PC-3 (cell line): ENCODE measurements around the gene FAM72A. TPM values are rescaled to one million over a fixed set of nuclear protein-coding genes. Genes with fewer than 3 reads are reported as not detected.

Experiments used
- ATAC-seq: fragments of 200-7000 bp; cut with Tn5 transposase; 2 replicates; pipeline ENCODE4 v1.9.1; 2020; ENCODE audit warnings: mild to moderate bottlenecking, moderate library complexity
- BruUV-seq: library from RNA; stranded (reverse); fragments of 400-500 nt; replicated peaks from 2 replicates; lab custom pipeline; 2021; lab: Mats Ljungman, UMichigan
- CTCF ChIA-PET: fragments of 300-600 bp; sonication (Branson Sonifier 250); formaldehyde crosslinking; loops from one replicate; lab custom pipeline; 2022; ENCODE audit warnings: antibody characterized with exemption; lab: Charles Lee
- POLR2A ChIA-PET: fragments of 300-600 bp; sonication (Branson Sonifier 250); formaldehyde crosslinking; loops from one replicate; lab custom pipeline; 2022; ENCODE audit warnings: antibody characterized with exemption; ENCODE audit not compliant: unreplicated experiment; lab: Charles Lee
- DNase-seq: peaks from one replicate; pipeline ENCODE4 v3.0.0-alpha.2; 2015
- H2AFZ ChIP-seq: fragments of 300-600 bp; sonication (generic); 2 replicates; pipeline ENCODE4 v1.6.0; 2016; ENCODE audit warnings: antibody characterized with exemption, low read length
- H3F3A ChIP-seq: fragments of 300-600 bp; sonication (generic); one replicate; pipeline ENCODE4 v1.6.0; 2017; ENCODE audit warnings: antibody characterized with exemption, low read length, control low read depth, mild to moderate bottlenecking; ENCODE audit not compliant: unreplicated experiment
- H3K27ac ChIP-seq: fragments of 300-600 bp; sonication (generic); 2 replicates; pipeline ENCODE4 v1.5.1; 2016; ENCODE audit warnings: mild to moderate bottlenecking, low read length
- H3K27me3 ChIP-seq: fragments of 300-600 bp; sonication (generic); 2 replicates; pipeline ENCODE4 v1.6.1; 2016; ENCODE audit warnings: low read length, mixed read lengths
- H3K36me3 ChIP-seq: fragments of 300-600 bp; sonication (generic); 2 replicates; pipeline ENCODE4 v1.6.1; 2016; ENCODE audit warnings: low read depth, mixed run types, low read length, mixed read lengths
- H3K4me1 ChIP-seq: fragments of 300-600 bp; sonication (generic); 2 replicates; pipeline ENCODE4 v1.5.1; 2016; ENCODE audit warnings: low read length; ENCODE audit not compliant: insufficient read depth
- H3K4me2 ChIP-seq: fragments of 300-600 bp; sonication (generic); 2 replicates; pipeline ENCODE4 v1.6.0; 2016; ENCODE audit warnings: low read length
- H3K4me3 ChIP-seq: fragments of 300-600 bp; sonication (generic); 2 replicates; pipeline ENCODE4 v1.5.1; 2016; ENCODE audit warnings: mild to moderate bottlenecking, low read length, mixed read lengths
- H3K79me2 ChIP-seq: fragments of 300-600 bp; sonication (generic); 2 replicates; pipeline ENCODE4 v1.6.1; 2017; ENCODE audit warnings: low read length, mixed read lengths
- H3K9ac ChIP-seq: fragments of 300-600 bp; sonication (generic); 2 replicates; pipeline ENCODE4 v1.6.0; 2016; ENCODE audit warnings: mild to moderate bottlenecking, low read length
- H3K9me2 ChIP-seq: fragments of 300-600 bp; sonication (generic); replicated peaks from 2 replicates; pipeline ENCODE4 v1.6.1; 2016; ENCODE audit warnings: mixed run types, low read length, mixed read lengths
- H3K9me3 ChIP-seq: fragments of 300-600 bp; sonication (generic); 2 replicates; pipeline ENCODE4 v1.6.1; 2016; ENCODE audit warnings: low read length, mixed read lengths
- H4K20me1 ChIP-seq: fragments of 300-600 bp; sonication (generic); 2 replicates; pipeline ENCODE4 v1.6.1; 2016; ENCODE audit warnings: low read length, mixed read lengths
- EZH2 ChIP-seq: fragments of 300-600 bp; sonication (generic); IDR thresholded peaks from one replicate; pipeline ENCODE4 v1.6.1; 2017; ENCODE audit warnings: antibody characterized with exemption, mild to moderate bottlenecking, low read length; ENCODE audit not compliant: unreplicated experiment
- EZH2phosphoT487 ChIP-seq: fragments of 300-600 bp; sonication (generic); IDR thresholded peaks from 2 replicates; pipeline ENCODE4 v1.6.1; 2018; ENCODE audit warnings: mild to moderate bottlenecking, antibody characterized with exemption, low read length, borderline replicate concordance
- intact Hi-C: fragments of 100-400 bp; cut with micrococcal nuclease; formaldehyde crosslinking; loops from 2 replicates; pipeline ENCODE4 v1.9.0; 2023
- total RNA-seq: library from RNA; depleted of rRNA; stranded (reverse); fragments of >200 nt; gene quantifications from 2 replicates; pipeline ENCODE4 v1.2.3, GENCODE V29; 2014; rRNA removed
- TF ChIP-seq, protein P1 (sequence below): fragments of 300-600 bp; sonication (generic); conservative IDR thresholded peaks from 2 replicates; pipeline ENCODE4 v1.5.1; 2017; ENCODE audit warnings: antibody characterized with exemption, low read depth, mild to moderate bottlenecking, low read length

FAM72A gene
- total RNA-seq, 1 experiment from 2014 or later, result 20.2 TPM

DNA sequence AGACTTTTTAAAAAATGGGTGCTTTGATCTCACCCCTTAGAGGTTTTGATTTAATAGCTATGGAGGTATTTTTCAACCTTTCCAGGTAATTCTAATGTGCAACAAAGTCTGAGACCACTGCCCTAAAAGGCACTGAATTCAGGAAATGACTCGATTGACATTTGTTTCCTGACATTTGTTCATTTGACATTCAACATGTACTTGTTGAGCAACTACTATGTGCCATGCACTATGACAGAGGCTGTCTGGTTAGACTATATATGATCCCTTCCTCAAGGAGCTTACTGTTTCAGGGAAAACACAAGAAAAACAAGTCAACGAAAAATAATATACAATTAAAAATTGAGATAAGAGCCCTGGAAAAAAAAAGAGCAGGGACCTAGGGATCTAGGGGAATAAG, 59.9 kb downstream of the FAM72A start:
- Histone ChIP-seq H4K20me1 (no peaks in the 10 kb centered on the region), H3K79me2 (no peaks in the 10 kb centered on the region), H3F3A (no peaks in the 10 kb centered on the region), H3K4me1 (no peaks in the 10 kb centered on the region), H3K4me2 (no peak overlapping the region), H3K9me3 (no peaks in the 10 kb centered on the region), H3K27ac (no peak overlapping the region), H3K4me3 (no peak overlapping the region), H2AFZ (no peak overlapping the region), H3K9ac (no peak overlapping the region), H3K27me3 (peaks cover 60% of the 10 kb centered on the region), H3K36me3 (no peaks in the 10 kb centered on the region), H3K9me2 (no peaks in the 10 kb centered on the region; the same call in 1 of the 2 replicates)
- intact Hi-C loops, result no loop called here
- DNase-seq, result no peak
- POLR2A ChIA-PET, result no interaction called here
- BruUV-seq, result no TSS peak
- CTCF ChIA-PET, result no interaction called here
- ATAC-seq, result no peak
- no peak for TF ChIP-seq EZH2
- TF ChIP-seq EZH2phosphoT487, result no peak
- TF ChIP-seq, protein P1, sequence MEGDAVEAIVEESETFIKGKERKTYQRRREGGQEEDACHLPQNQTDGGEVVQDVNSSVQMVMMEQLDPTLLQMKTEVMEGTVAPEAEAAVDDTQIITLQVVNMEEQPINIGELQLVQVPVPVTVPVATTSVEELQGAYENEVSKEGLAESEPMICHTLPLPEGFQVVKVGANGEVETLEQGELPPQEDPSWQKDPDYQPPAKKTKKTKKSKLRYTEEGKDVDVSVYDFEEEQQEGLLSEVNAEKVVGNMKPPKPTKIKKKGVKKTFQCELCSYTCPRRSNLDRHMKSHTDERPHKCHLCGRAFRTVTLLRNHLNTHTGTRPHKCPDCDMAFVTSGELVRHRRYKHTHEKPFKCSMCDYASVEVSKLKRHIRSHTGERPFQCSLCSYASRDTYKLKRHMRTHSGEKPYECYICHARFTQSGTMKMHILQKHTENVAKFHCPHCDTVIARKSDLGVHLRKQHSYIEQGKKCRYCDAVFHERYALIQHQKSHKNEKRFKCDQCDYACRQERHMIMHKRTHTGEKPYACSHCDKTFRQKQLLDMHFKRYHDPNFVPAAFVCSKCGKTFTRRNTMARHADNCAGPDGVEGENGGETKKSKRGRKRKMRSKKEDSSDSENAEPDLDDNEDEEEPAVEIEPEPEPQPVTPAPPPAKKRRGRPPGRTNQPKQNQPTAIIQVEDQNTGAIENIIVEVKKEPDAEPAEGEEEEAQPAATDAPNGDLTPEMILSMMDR, result no peak

DNA sequence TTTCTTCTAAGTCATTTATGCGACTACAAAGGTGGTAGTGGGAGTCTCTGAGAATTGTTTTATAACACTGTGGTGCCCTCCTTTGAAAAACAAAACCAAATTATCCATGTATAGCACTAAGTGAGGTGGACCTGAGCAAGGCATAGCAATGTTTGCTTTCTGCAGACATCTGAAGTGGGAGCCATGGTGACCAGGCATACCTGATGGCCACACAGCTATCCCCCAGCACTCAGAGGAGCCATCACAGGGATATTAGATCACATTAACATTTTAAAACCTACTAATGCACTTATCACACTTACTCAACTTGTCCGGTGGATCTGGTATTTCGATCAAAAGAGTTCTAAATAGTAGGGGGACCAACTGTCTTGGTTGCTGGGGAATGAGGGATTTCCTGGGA, 60.6 kb downstream of the FAM72A start:
- Histone ChIP-seq H3F3A (no peaks in the 10 kb centered on the region), H3K4me1 (no peaks in the 10 kb centered on the region), H3K9me2 (no peaks in the 10 kb centered on the region), H3K27me3 (peaks cover 59% of the 10 kb centered on the region), H3K4me3 (no peak overlapping the region), H2AFZ (no peak overlapping the region), H3K27ac (no peak overlapping the region), H3K79me2 (no peaks in the 10 kb centered on the region), H3K9ac (no peak overlapping the region), H3K4me2 (no peak overlapping the region), H3K9me3 (no peaks in the 10 kb centered on the region), H4K20me1 (no peaks in the 10 kb centered on the region), H3K36me3 (no peaks in the 10 kb centered on the region)
- ChIA-PET CTCF (no interaction called here), POLR2A (no interaction called here)
- ATAC-seq, result no peak
- intact Hi-C loops, result no loop called here
- no peak for DNase-seq
- no TSS peak for BruUV-seq
- TF ChIP-seq EZH2phosphoT487 (no peak), EZH2 (no peak)
- TF ChIP-seq, protein P1, result no peak

DNA sequence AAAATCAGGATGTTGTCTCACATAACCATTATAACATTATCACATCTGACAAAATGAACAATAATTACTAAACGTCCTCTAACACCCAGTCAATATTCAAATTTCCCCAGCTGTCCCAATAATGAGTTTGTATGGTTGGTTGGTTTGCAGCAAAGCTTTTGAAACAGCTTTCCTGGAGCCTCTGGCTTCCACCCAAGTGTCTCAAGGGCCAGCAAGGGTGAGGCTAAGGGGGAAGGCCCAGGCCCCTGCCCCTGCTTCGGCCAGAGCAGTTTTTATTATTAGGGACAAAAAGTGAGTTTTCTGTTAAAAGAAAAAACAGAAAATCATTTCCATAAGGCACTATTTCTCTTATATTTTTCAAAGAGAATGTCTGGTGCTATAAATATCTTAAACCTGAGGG, 66.4 kb downstream of the FAM72A start:
- H3F3A ChIP-seq, result no peaks in the 10 kb centered on the region

More for the DNA sequence above, 66.4 kb downstream of the FAM72A start:
- H3K79me2 ChIP-seq, result no peaks in the 10 kb centered on the region
- peaks cover 44% of the 10 kb centered on the region for H3K27me3 ChIP-seq
- no peak for TF ChIP-seq EZH2phosphoT487
- TF ChIP-seq, protein P1, result no peak
- no peak for TF ChIP-seq EZH2
- H3K4me2 ChIP-seq, result no peak overlapping the region
- no peaks in the 10 kb centered on the region for H4K20me1 ChIP-seq
- ChIA-PET CTCF (no interaction called here), POLR2A (no interaction called here)
- no TSS peak for BruUV-seq
- H3K4me1 ChIP-seq, result no peaks in the 10 kb centered on the region
- no peak overlapping the region for H3K9ac ChIP-seq
- intact Hi-C loops, result no loop called here
- no peak overlapping the region for H3K27ac ChIP-seq
- no peak overlapping the region for H2AFZ ChIP-seq
- no peaks in the 10 kb centered on the region for H3K9me2 ChIP-seq
- no peaks in the 10 kb centered on the region for H3K9me3 ChIP-seq
- no peak for DNase-seq
- ATAC-seq, result no peak
- no peaks in the 10 kb centered on the region for H3K36me3 ChIP-seq
- no peak overlapping the region for H3K4me3 ChIP-seq

Other genes with a start within 250 kb of the FAM72A start
- gene RAB7B, start 199.4 kb downstream of the FAM72A start, total RNA-seq, result not detected in 2 replicates
- 0.51 TPM in 1 of 2 replicates, not detected in the other for gene CTSE, start 178.9 kb downstream of the FAM72A start, total RNA-seq
- not detected in 2 replicates for gene RHEX, start 149.7 kb downstream of the FAM72A start, total RNA-seq
- 0.22 TPM in 1 of 2 replicates, not detected in the other for gene AVPR1B, start 85.5 kb downstream of the FAM72A start, total RNA-seq
- gene SRGAP2, start 702 bp upstream of the FAM72A start, total RNA-seq, result 69.1 and 79.5 TPM in 2 replicates